SK-N-SH (cell line): ENCODE data around the gene RTL3. TPM values are rescaled to one million over a fixed set of nuclear protein-coding genes. Genes with fewer than 3 reads are reported as not detected.

Source experiments
- CTCF ChIA-PET: fragments of 300-600, 350-600 bp; formaldehyde crosslinking; extraction: SDS; loops from one replicate; lab custom pipeline; 2021; lab: Yijun Ruan, JAX
- POLR2A ChIA-PET: fragments of 350-600 bp; sonication (Branson Sonifier 250); formaldehyde crosslinking; extraction: SDS; loops from one replicate; lab custom pipeline; 2020; ENCODE audit warnings: antibody characterized with exemption, inconsistent platforms; lab: Yijun Ruan, JAX
- DNase-seq: peaks from one replicate; pipeline ENCODE4 v3.0.0; 2012
- H2AFZ ChIP-seq: fragments of 200-600 bp; sonication (generic); 2 replicates; pipeline ENCODE4 v1.8.1; 2016; ENCODE audit warnings: antibody characterized with exemption, mild to moderate bottlenecking, low read depth
- H3F3A ChIP-seq: fragments of 200-600 bp; sonication (generic); replicated peaks from 2 replicates; pipeline ENCODE3; 2016; ENCODE audit warnings: antibody characterized with exemption, mild to moderate bottlenecking; ENCODE audit not compliant: insufficient read depth
- H3K27ac ChIP-seq, 2 experiments: fragments of 200-500 bp in 1 of 2; fragments of 200-600 bp in 1 of 2; sonication (Bioruptor generic) in 1 of 2; sonication (generic), shearing (Covaris generic) in 1 of 2; 2 replicates each; pipeline versions ENCODE4 v1.5.1 to v1.6.1; 2014 to 2016; ENCODE audit warnings: low read depth in 2 of 2, inconsistent platforms in 1 of 2, low read length in 1 of 2, mild to moderate bottlenecking in 1 of 2, mixed read lengths in 1 of 2
- H3K27me3 ChIP-seq: fragments of 200-600 bp; sonication (generic), shearing (Covaris generic); 2 replicates; pipeline ENCODE4 v1.6.1; 2016; ENCODE audit warnings: mixed run types; ENCODE audit not compliant: insufficient read depth
- H3K36me3 ChIP-seq, 2 experiments: fragments of 200-500 bp in 1 of 2; fragments of 200-600 bp in 1 of 2; sonication (Bioruptor generic) in 1 of 2; sonication (generic) in 1 of 2; replicated peaks in 1 of 2; 2 replicates each; pipeline versions ENCODE3 to v1.5.1; 2014 to 2016; ENCODE audit warnings: low read length in 1 of 2, mild to moderate bottlenecking in 1 of 2; ENCODE audit not compliant: insufficient read depth in 2 of 2, control insufficient read depth in 1 of 2
- H3K4me1 ChIP-seq, 2 experiments: fragments of 200-500 bp in 1 of 2; fragments of 200-600 bp in 1 of 2; sonication (Bioruptor generic) in 1 of 2; sonication (generic), shearing (Covaris generic) in 1 of 2; 2 replicates each; pipeline versions ENCODE4 v1.5.1 to v1.6.1; 2014 to 2016; ENCODE audit warnings: low read depth in 1 of 2, low read length in 1 of 2, mixed run types in 1 of 2; ENCODE audit not compliant: insufficient read depth in 2 of 2, control insufficient read depth in 1 of 2
- H3K4me2 ChIP-seq: fragments of 200-600 bp; sonication (generic), shearing (Covaris generic); 2 replicates; pipeline ENCODE4 v1.6.1; 2017; ENCODE audit warnings: mixed run types
- H3K4me3 ChIP-seq, 2 experiments: fragments of 200-500 bp in 1 of 2; fragments of 200-600 bp in 1 of 2; sonication (Bioruptor generic) in 1 of 2; sonication (generic), shearing (Covaris generic) in 1 of 2; 2 replicates each; pipeline versions ENCODE4 v1.5.1 to v1.8.1; 2014 to 2016; ENCODE audit warnings: low read depth in 2 of 2, inconsistent platforms in 1 of 2, low read length in 1 of 2, mild to moderate bottlenecking in 1 of 2, mixed read lengths in 1 of 2, moderate library complexity in 1 of 2
- H3K79me2 ChIP-seq: fragments of 200-600 bp; sonication (generic); 2 replicates; pipeline ENCODE4 v1.8.1; 2017; ENCODE audit warnings: mild to moderate bottlenecking; ENCODE audit not compliant: insufficient read depth
- H3K9ac ChIP-seq: fragments of 200-600 bp; sonication (generic); 2 replicates; pipeline ENCODE4 v1.6.1; 2017; ENCODE audit warnings: mixed run types
- H3K9me2 ChIP-seq: fragments of 200-600 bp; sonication (generic); 2 replicates; pipeline ENCODE4 v1.6.1; 2017; ENCODE audit warnings: mixed run types
- H3K9me3 ChIP-seq: fragments of 200-600 bp; sonication (generic); 2 replicates; pipeline ENCODE4 v1.6.1; 2017; ENCODE audit warnings: mixed run types, mild to moderate bottlenecking, moderate library complexity
- H4K20me1 ChIP-seq: fragments of 200-600 bp; sonication (generic); 2 replicates; pipeline ENCODE4 v1.6.1; 2017; ENCODE audit warnings: mild to moderate bottlenecking, mixed run types; ENCODE audit not compliant: insufficient read depth
- CHD2 ChIP-seq: fragments of 150-350 bp; IDR thresholded peaks from 2 replicates; pipeline ENCODE4 v1.6.1; 2018; ENCODE audit warnings: low read length; ENCODE audit not compliant: partially characterized antibody
- CTCF ChIP-seq: fragments of 200-600 bp; sonication (generic); IDR thresholded peaks from 2 replicates; pipeline ENCODE4 v1.6.1; 2017; ENCODE audit warnings: antibody characterized with exemption, mild to moderate bottlenecking, moderate library complexity
- ELF1 ChIP-seq: IDR thresholded peaks from 2 replicates; pipeline ENCODE4 v1.4.0; 2012
- EZH2phosphoT487 ChIP-seq: fragments of 200-600 bp; sonication (generic); IDR thresholded peaks from 2 replicates; pipeline ENCODE4 v1.6.1; 2017; ENCODE audit warnings: low read depth, mixed run types, mild to moderate bottlenecking, antibody characterized with exemption, moderate library complexity, borderline replicate concordance
- FOSL2 ChIP-seq: IDR thresholded peaks from 2 replicates; pipeline ENCODE4 v1.4.0; 2012; ENCODE audit warnings: low read depth, mild to moderate bottlenecking, moderate library complexity, borderline replicate concordance
- FOXJ3 ChIP-seq: sonication (generic); formaldehyde crosslinking; IDR thresholded peaks from 2 replicates; pipeline ENCODE4 v1.5.1; 2020; ENCODE audit warnings: mild to moderate bottlenecking, missing genetic modification reagents
- GATA2 ChIP-seq: sonication (generic); formaldehyde crosslinking; IDR thresholded peaks from 2 replicates; pipeline ENCODE4 v1.5.0; 2020; ENCODE audit warnings: mild to moderate bottlenecking, missing genetic modification reagents
- JUND ChIP-seq: IDR thresholded peaks from 2 replicates; pipeline ENCODE4 v1.4.0; 2012
- MEF2A ChIP-seq: IDR thresholded peaks from 2 replicates; pipeline ENCODE4 v1.4.0; 2012; ENCODE audit warnings: low read depth, borderline replicate concordance
- NFIC ChIP-seq: IDR thresholded peaks from 2 replicates; pipeline ENCODE4 v1.4.0; 2012; ENCODE audit warnings: borderline replicate concordance
- NRF1 ChIP-seq: IDR thresholded peaks from 2 replicates; pipeline ENCODE4 v1.6.1; 2012; ENCODE audit warnings: low read depth, mild to moderate bottlenecking, low read length
- POLR2AphosphoS5 ChIP-seq: IDR thresholded peaks from 2 replicates; pipeline ENCODE4 v1.6.1; 2012; ENCODE audit warnings: low read depth, low read length
- RXRA ChIP-seq: IDR thresholded peaks from 2 replicates; pipeline ENCODE4 v1.4.0; 2012; ENCODE audit warnings: low read depth, mild to moderate bottlenecking, borderline replicate concordance
- SIN3A ChIP-seq: IDR thresholded peaks from 2 replicates; pipeline ENCODE4 v1.6.1; 2012; ENCODE audit warnings: low read depth, mild to moderate bottlenecking, low read length, moderate library complexity, borderline replicate concordance
- YY1 ChIP-seq: IDR thresholded peaks from 2 replicates; pipeline ENCODE4 v1.4.0; 2012; ENCODE audit warnings: low read depth, mild to moderate bottlenecking
- WGBS: methylation state at CpG from one replicate; pipeline ENCODE4 v1.1.6; 2017; ENCODE audit warnings: low lambda C conversion rate; 5-methylcytosine and 5-hydroxymethylcytosine counted together
- polyA plus RNA-seq, 3 experiments: library from polyadenylated mRNA; depleted of rRNA; stranded (reverse); fragments of >200 nt; gene quantifications; 2 replicates each; pipeline ENCODE4 v1.2.3, GENCODE V29; 2012
- TF ChIP-seq, protein P1 (sequence below): IDR thresholded peaks from 2 replicates; pipeline ENCODE4 v1.4.0; 2012; ENCODE audit warnings: low read depth, borderline replicate concordance
- TF ChIP-seq, protein P2 (sequence below): IDR thresholded peaks from 2 replicates; pipeline ENCODE4 v1.4.0; 2012; ENCODE audit warnings: low read depth
- TF ChIP-seq, protein P3 (sequence below): IDR thresholded peaks from 2 replicates; pipeline ENCODE4; 2012

RTL3 gene
- polyA plus RNA-seq, 1 of the 3 experiments (the other 2 are of a cell fraction): 0.64 TPM

GRCh38 chrX:78687586-78687985 is 28.5 kb upstream of the RTL3 start:
- no peaks in the 10 kb centered on the region for H3K9me2 ChIP-seq
- ChIA-PET CTCF (no interaction called here), POLR2A (no interaction called here)
- TF ChIP-seq GATA2 (CRISPR knock-in tag): no peak
- TF ChIP-seq CHD2: no peak
- TF ChIP-seq MEF2A: no peak
- TF ChIP-seq EZH2phosphoT487: no peak
- no peak for TF ChIP-seq RXRA
- TF ChIP-seq SIN3A: no peak
- no peak overlapping the region for H3K27ac ChIP-seq
- H3K4me2 ChIP-seq: no peak overlapping the region
- no peak overlapping the region for H3K4me3 ChIP-seq
- no peaks in the 10 kb centered on the region for H3K36me3 ChIP-seq
- no peak overlapping the region for H2AFZ ChIP-seq
- WGBS: 22% methylated on average over 2 of the region's 2 CpGs
- H3K9ac ChIP-seq: no peak overlapping the region
- DNase-seq: no peak
- H3K79me2 ChIP-seq: no peaks in the 10 kb centered on the region
- H4K20me1 ChIP-seq: no peaks in the 10 kb centered on the region
- H3K4me1 ChIP-seq: no peaks in the 10 kb centered on the region
- H3K9me3 ChIP-seq: no peaks in the 10 kb centered on the region
- no peaks in the 10 kb centered on the region for H3F3A ChIP-seq
- no peaks in the 10 kb centered on the region for H3K27me3 ChIP-seq

GRCh38 chrX:78673246-78673645 is 14.1 kb upstream of the RTL3 start:
- H3K79me2 ChIP-seq: no peaks in the 10 kb centered on the region
- DNase-seq: no peak
- H4K20me1 ChIP-seq: no peaks in the 10 kb centered on the region
- no peak overlapping the region for H2AFZ ChIP-seq
- no peak overlapping the region for H3K27ac ChIP-seq
- no peak overlapping the region for H3K4me2 ChIP-seq
- no peaks in the 10 kb centered on the region for H3K9me3 ChIP-seq
- no peaks in the 10 kb centered on the region for H3K36me3 ChIP-seq
- H3K9ac ChIP-seq: no peak overlapping the region
- H3K27me3 ChIP-seq: no peaks in the 10 kb centered on the region
- no peak for TF ChIP-seq POLR2AphosphoS5
- no peak for TF ChIP-seq FOSL2
- TF ChIP-seq, protein P1, sequence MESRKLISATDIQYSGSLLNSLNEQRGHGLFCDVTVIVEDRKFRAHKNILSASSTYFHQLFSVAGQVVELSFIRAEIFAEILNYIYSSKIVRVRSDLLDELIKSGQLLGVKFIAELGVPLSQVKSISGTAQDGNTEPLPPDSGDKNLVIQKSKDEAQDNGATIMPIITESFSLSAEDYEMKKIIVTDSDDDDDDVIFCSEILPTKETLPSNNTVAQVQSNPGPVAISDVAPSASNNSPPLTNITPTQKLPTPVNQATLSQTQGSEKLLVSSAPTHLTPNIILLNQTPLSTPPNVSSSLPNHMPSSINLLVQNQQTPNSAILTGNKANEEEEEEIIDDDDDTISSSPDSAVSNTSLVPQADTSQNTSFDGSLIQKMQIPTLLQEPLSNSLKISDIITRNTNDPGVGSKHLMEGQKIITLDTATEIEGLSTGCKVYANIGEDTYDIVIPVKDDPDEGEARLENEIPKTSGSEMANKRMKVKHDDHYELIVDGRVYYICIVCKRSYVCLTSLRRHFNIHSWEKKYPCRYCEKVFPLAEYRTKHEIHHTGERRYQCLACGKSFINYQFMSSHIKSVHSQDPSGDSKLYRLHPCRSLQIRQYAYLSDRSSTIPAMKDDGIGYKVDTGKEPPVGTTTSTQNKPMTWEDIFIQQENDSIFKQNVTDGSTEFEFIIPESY: no peak
- TF ChIP-seq JUND: no peak
- TF ChIP-seq, protein P2, sequence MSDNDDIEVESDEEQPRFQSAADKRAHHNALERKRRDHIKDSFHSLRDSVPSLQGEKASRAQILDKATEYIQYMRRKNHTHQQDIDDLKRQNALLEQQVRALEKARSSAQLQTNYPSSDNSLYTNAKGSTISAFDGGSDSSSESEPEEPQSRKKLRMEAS: no peak
- H3F3A ChIP-seq: no peaks in the 10 kb centered on the region
- H3K4me1 ChIP-seq: no peaks in the 10 kb centered on the region
- H3K4me3 ChIP-seq: no peak overlapping the region
- CTCF ChIA-PET: no interaction called here
- POLR2A ChIA-PET: no interaction called here
- H3K9me2 ChIP-seq: no peaks in the 10 kb centered on the region

- Histone ChIP-seq H3K4me3 (no peak overlapping the region), H3K79me2 (no peaks in the 10 kb centered on the region), H3K9ac (no peak overlapping the region), H3K9me2 (no peaks in the 10 kb centered on the region), H3K36me3 (no peaks in the 10 kb centered on the region), H3K27me3 (no peaks in the 10 kb centered on the region; the same call in 1 of the 2 replicates), H3K4me1 (no peaks in the 10 kb centered on the region), H3K27ac (no peak overlapping the region), H4K20me1 (no peaks in the 10 kb centered on the region), H3K4me2 (no peak overlapping the region), H3F3A (no peaks in the 10 kb centered on the region), H2AFZ (no peak overlapping the region), H3K9me3 (no peaks in the 10 kb centered on the region)
- no peak for DNase-seq
- POLR2A ChIA-PET: no interaction called here
- TF ChIP-seq, protein P2: no peak
- TF ChIP-seq FOXJ3: no peak
- TF ChIP-seq, protein P3, sequence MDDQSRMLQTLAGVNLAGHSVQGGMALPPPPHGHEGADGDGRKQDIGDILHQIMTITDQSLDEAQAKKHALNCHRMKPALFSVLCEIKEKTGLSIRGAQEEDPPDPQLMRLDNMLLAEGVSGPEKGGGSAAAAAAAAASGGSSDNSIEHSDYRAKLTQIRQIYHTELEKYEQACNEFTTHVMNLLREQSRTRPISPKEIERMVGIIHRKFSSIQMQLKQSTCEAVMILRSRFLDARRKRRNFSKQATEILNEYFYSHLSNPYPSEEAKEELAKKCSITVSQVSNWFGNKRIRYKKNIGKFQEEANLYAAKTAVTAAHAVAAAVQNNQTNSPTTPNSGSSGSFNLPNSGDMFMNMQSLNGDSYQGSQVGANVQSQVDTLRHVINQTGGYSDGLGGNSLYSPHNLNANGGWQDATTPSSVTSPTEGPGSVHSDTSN: no peak
- TF ChIP-seq NRF1: no peak
- no peak for TF ChIP-seq CTCF
- TF ChIP-seq YY1: no peak
- TF ChIP-seq NFIC: no peak
- no peak for TF ChIP-seq ELF1
- CTCF ChIA-PET: no interaction called here
These were observed 6.2 kb upstream of the RTL3 start for GRCh38 chrX:78665342-78665741.
